ENCODE data around the gene ATP1B1.

ATP1B1 gene

DNA sequence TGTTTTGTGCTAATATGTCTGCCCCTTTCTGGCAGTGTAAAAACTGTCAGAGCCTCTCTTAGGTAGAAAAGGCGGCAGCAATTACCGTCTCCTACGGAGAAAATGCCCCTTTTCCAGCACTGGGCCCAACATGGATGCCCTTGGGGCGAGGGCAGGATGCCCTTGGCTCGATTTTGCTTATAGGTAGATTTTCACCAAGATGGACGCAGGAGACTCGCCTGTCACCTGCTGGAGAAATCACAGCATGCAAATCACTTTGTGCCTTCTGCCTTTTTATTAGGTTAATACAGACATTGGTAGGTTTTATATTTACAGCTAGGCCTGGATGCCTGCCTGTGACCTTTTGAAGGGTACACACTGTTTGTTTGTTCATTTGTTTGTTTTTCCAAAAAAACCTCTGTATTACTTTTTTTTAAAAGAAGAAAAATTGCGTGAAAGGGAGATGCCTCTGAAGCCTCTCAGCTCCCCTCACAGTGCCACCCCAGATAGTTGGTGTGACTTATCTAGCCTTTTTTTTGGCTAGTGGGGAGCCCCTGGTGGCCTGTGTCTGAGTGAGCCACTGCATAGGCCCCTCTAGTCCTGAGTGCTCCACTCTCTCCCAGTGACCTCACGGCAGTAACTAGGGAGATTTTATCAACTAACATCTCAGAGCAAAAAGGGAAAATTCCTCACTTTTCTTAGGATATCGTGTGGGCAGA lies 2.5 kb downstream of the ATP1B1 start:
- peaks cover 16% of the 10 kb centered on the region for H3K4me1 ChIP-seq (ENCODE audit: control insufficient read depth, low read depth, low read length)
- H4K5ac ChIP-seq (ENCODE audit: low read length): no peak overlapping the region
- H3K18ac ChIP-seq (ENCODE audit: low read length): no peak overlapping the region
- H3K4me3 ChIP-seq (ENCODE audit: low read length): no peak overlapping the region
- peak overlapping the region; percentile 50 for H3K56ac ChIP-seq (ENCODE audit: low read length)
- no peak overlapping the region for H2BK120ac ChIP-seq (ENCODE audit: low read depth, low read length)
- no peak overlapping the region for H3K23ac ChIP-seq (ENCODE audit: low read length)
- peaks cover 46% of the 10 kb centered on the region for H3K79me2 ChIP-seq (ENCODE audit: control insufficient read depth, insufficient read depth, low read length)
- H2AK5ac ChIP-seq (ENCODE audit: low read length): no peak overlapping the region
- peak; percentile 75 for DNase-seq
- no peaks in the 10 kb centered on the region for H3K27me3 ChIP-seq (ENCODE audit: insufficient read depth, low read length, poor library complexity)
- H3K27ac ChIP-seq (ENCODE audit: low read depth, low read length): no peak overlapping the region
- no peak overlapping the region for H2BK15ac ChIP-seq (replicated peaks; ENCODE audit: low read depth)
- H3K79me1 ChIP-seq (ENCODE audit: low read length): peaks cover 18% of the 10 kb centered on the region
- H3K9ac ChIP-seq (ENCODE audit: low read length): peak overlapping the region; percentile 30
- no peak overlapping the region for H3K4me2 ChIP-seq (ENCODE audit: low read length)
- no peak overlapping the region for H2BK5ac ChIP-seq (ENCODE audit: low read length)
- H3K36me3 ChIP-seq (ENCODE audit: control insufficient read depth, insufficient read depth, low read length): peaks cover 5% of the 10 kb centered on the region
- H3K4ac ChIP-seq (ENCODE audit: low read depth, low read length): no peak overlapping the region
- no peak overlapping the region for H4K8ac ChIP-seq (ENCODE audit: low read depth, low read length)
- no CpG with 5 or more reads among the region's 10 CpGs for WGBS (ENCODE audit: extremely low coverage, insufficient coverage, low lambda C conversion rate)

DNA sequence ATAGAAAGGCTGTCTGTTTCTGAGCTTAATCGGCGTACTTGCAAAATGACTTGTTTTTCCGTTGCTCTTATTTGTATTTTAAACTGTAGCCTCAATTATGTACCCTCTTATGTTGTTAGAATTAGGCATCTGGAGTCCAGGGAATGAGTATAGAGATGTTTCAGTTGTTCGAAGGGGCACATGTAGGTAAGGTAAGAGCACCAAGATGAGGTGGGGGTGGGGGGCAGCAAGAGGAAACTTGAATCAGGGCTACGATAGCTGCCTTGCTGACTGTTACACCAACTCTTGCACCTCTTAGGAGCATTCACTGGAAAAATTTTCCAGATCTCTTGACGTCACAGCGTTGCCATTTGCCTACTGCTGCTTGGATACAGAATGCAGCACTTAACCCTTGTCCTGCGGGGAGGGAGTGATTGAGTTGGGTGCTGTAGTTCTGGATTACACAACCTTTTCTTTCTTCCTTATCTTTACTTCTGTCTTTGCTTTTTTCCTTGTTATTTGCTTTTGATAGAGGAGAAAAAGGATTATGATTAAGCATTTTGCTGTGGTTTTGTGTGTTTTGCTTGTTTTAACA lies 3.2 kb downstream of the ATP1B1 start:
- peaks cover 49% of the 10 kb centered on the region for H3K79me2 ChIP-seq (ENCODE audit: control insufficient read depth, insufficient read depth, low read length)
- H3K18ac ChIP-seq (ENCODE audit: low read length): peak overlapping the region; percentile 14
- H2AK5ac ChIP-seq (ENCODE audit: low read length): no peak overlapping the region
- no peak overlapping the region for H3K27ac ChIP-seq (ENCODE audit: low read depth, low read length)
- H3K4ac ChIP-seq (ENCODE audit: low read depth, low read length): no peak overlapping the region
- no peak overlapping the region for H3K4me3 ChIP-seq (ENCODE audit: low read length)
- no peak overlapping the region for H2BK5ac ChIP-seq (ENCODE audit: low read length)
- H3K56ac ChIP-seq (ENCODE audit: low read length): peak overlapping the region; percentile 50
- H3K27me3 ChIP-seq (ENCODE audit: insufficient read depth, low read length, poor library complexity): no peaks in the 10 kb centered on the region
- H3K36me3 ChIP-seq (ENCODE audit: control insufficient read depth, insufficient read depth, low read length): peaks cover 7% of the 10 kb centered on the region
- no peak overlapping the region for H2BK15ac ChIP-seq (replicated peaks; ENCODE audit: low read depth)
- peaks cover 21% of the 10 kb centered on the region for H3K79me1 ChIP-seq (ENCODE audit: low read length)
- H3K9ac ChIP-seq (ENCODE audit: low read length): peak overlapping the region; percentile 17
- H2BK120ac ChIP-seq (ENCODE audit: low read depth, low read length): no peak overlapping the region
- no peak overlapping the region for H4K8ac ChIP-seq (ENCODE audit: low read depth, low read length)
- no peak overlapping the region for H3K23ac ChIP-seq (ENCODE audit: low read length)
- no CpG with 5 or more reads among the region's 8 CpGs for WGBS (ENCODE audit: extremely low coverage, insufficient coverage, low lambda C conversion rate)
- H4K5ac ChIP-seq (ENCODE audit: low read length): no peak overlapping the region
- DNase-seq: peak; percentile 90
- peak overlapping the region; percentile 6 for H3K4me2 ChIP-seq (ENCODE audit: low read length)
- H3K4me1 ChIP-seq (ENCODE audit: control insufficient read depth, low read depth, low read length): peaks cover 16% of the 10 kb centered on the region

DNA sequence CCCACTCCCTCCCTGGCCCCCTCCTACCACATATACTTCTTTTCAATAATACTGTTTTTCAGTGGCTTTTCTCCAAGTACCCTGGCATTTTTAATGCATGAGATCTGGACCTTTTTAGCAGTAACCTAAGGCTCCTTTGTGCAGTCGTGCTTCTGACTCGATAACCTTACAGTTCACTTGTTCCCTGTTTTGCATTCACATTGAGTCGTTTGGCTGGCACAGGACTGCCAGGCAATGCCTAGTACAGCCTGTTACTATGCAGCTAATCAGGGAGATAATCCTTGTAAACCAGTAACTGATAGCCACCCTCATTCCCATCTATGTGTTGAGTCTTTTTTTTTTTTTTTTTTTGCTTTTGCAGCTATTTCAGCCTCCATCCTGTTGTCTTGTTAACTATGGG lies 3.7 kb downstream of the ATP1B1 start:
- Histone ChIP-seq H3K4me2 (ENCODE audit: low read length) (peak overlapping the region; percentile 5), H3K56ac (ENCODE audit: low read length) (peak overlapping the region; percentile 44), H3K23ac (ENCODE audit: low read length) (no peak overlapping the region), H3K27ac (ENCODE audit: low read depth, low read length) (peak overlapping the region; percentile 46), H2BK120ac (ENCODE audit: low read depth, low read length) (no peak overlapping the region), H2BK15ac (replicated peaks; ENCODE audit: low read depth) (no peak overlapping the region), H3K27me3 (ENCODE audit: insufficient read depth, low read length, poor library complexity) (no peaks in the 10 kb centered on the region), H4K5ac (ENCODE audit: low read length) (no peak overlapping the region), H2BK5ac (ENCODE audit: low read length) (no peak overlapping the region), H3K18ac (ENCODE audit: low read length) (no peak overlapping the region), H3K36me3 (ENCODE audit: control insufficient read depth, insufficient read depth, low read length) (peaks cover 7% of the 10 kb centered on the region), H3K4me3 (ENCODE audit: low read length) (no peak overlapping the region), H3K4me1 (ENCODE audit: control insufficient read depth, low read depth, low read length) (peaks cover 16% of the 10 kb centered on the region), H3K79me2 (ENCODE audit: control insufficient read depth, insufficient read depth, low read length) (peaks cover 49% of the 10 kb centered on the region), H3K9ac (ENCODE audit: low read length) (peak overlapping the region; percentile 25), H3K79me1 (ENCODE audit: low read length) (peaks cover 21% of the 10 kb centered on the region), H3K4ac (ENCODE audit: low read depth, low read length) (no peak overlapping the region), H4K8ac (ENCODE audit: low read depth, low read length) (no peak overlapping the region), H2AK5ac (ENCODE audit: low read length) (no peak overlapping the region)
- WGBS (ENCODE audit: extremely low coverage, insufficient coverage, low lambda C conversion rate): no CpG with 5 or more reads among the region's 3 CpGs
- DNase-seq: peak; percentile 50

DNA sequence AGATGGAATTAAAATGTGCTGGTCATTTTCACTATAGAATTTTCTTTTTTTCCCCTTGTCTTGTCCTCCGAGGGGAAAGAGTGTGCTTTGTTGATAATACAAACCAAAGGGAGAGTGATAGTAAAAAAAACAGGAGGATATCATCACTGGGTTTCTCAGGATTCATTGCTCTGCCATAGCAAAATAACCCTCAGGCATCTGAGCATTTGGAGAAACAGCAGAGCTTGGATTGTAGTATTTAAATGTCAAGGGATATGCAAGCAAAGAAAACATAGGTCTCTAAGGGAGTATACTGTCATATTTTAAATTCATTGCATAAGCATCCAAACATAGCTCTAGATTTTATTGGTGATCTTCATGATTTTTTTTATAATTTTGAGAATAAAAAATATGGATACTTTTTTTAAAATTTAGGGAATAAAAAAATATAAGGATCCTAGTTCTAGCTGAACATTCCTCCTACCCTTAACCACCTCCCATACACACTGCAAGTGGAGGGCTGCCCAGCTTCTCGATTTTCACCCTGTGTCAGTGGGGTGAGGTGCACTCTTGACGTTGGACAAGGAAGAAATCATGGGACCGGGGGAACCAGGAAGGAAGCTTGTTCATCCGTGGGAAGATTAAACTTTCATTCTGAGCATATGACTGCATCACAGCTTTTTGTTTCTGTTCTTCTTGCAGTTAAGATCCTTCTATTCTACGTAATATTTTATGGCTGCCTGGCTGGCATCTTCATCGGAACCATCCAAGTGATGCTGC lies 4.4 kb downstream of the ATP1B1 start:
- H3K27me3 ChIP-seq (ENCODE audit: insufficient read depth, low read length, poor library complexity): no peaks in the 10 kb centered on the region
- H2BK5ac ChIP-seq (ENCODE audit: low read length): no peak overlapping the region
- no peak for DNase-seq
- peaks cover 17% of the 10 kb centered on the region for H3K4me1 ChIP-seq (ENCODE audit: control insufficient read depth, low read depth, low read length)
- no peak overlapping the region for H3K4me3 ChIP-seq (ENCODE audit: low read length)
- H4K5ac ChIP-seq (ENCODE audit: low read length): no peak overlapping the region
- H3K56ac ChIP-seq (ENCODE audit: low read length): peak overlapping the region; percentile 44
- peaks cover 50% of the 10 kb centered on the region for H3K79me2 ChIP-seq (ENCODE audit: control insufficient read depth, insufficient read depth, low read length)
- no peak overlapping the region for H3K4me2 ChIP-seq (ENCODE audit: low read length)
- H3K27ac ChIP-seq (ENCODE audit: low read depth, low read length): no peak overlapping the region
- H3K4ac ChIP-seq (ENCODE audit: low read depth, low read length): no peak overlapping the region
- H3K36me3 ChIP-seq (ENCODE audit: control insufficient read depth, insufficient read depth, low read length): peaks cover 9% of the 10 kb centered on the region
- peaks cover 23% of the 10 kb centered on the region for H3K79me1 ChIP-seq (ENCODE audit: low read length)
- no peak overlapping the region for H3K23ac ChIP-seq (ENCODE audit: low read length)
- no peak overlapping the region for H3K9ac ChIP-seq (ENCODE audit: low read length)
- H2AK5ac ChIP-seq (ENCODE audit: low read length): no peak overlapping the region
- no peak overlapping the region for H3K18ac ChIP-seq (ENCODE audit: low read length)
- no peak overlapping the region for H2BK15ac ChIP-seq (replicated peaks; ENCODE audit: low read depth)
- no peak overlapping the region for H4K8ac ChIP-seq (ENCODE audit: low read depth, low read length)
- no CpG with 5 or more reads among the region's 7 CpGs for WGBS (ENCODE audit: extremely low coverage, insufficient coverage, low lambda C conversion rate)
- H2BK120ac ChIP-seq (ENCODE audit: low read depth, low read length): peak overlapping the region; percentile 21

DNA sequence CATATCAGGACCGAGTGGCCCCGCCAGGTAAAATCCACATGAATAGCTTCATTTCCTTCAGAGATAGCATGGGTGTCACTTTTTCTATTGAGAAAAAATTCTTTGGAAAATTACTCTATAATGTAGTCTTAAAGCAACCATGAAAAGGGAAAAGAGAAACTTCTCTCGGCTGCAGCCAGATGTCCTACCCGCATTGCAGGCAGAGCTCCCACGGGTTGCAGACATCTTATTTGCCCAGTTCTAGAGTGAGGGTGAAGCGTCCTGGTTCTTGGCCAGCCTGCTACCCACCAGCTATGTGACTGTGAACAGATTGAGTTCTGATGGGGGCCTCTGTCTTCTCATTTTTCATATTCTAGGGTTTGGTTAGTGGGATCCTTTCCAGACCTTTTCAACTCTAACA lies 5.0 kb downstream of the ATP1B1 start:
- no peaks in the 10 kb centered on the region for H3K27me3 ChIP-seq (ENCODE audit: insufficient read depth, low read length, poor library complexity)
- no peak overlapping the region for H3K9ac ChIP-seq (ENCODE audit: low read length)
- H2BK5ac ChIP-seq (ENCODE audit: low read length): no peak overlapping the region
- H3K79me1 ChIP-seq (ENCODE audit: low read length): peaks cover 26% of the 10 kb centered on the region
- H3K18ac ChIP-seq (ENCODE audit: low read length): peak overlapping the region; percentile 14
- no peak overlapping the region for H3K4me3 ChIP-seq (ENCODE audit: low read length)
- H3K4me2 ChIP-seq (ENCODE audit: low read length): no peak overlapping the region
- H3K79me2 ChIP-seq (ENCODE audit: control insufficient read depth, insufficient read depth, low read length): peaks cover 52% of the 10 kb centered on the region
- H3K4ac ChIP-seq (ENCODE audit: low read depth, low read length): no peak overlapping the region
- H3K4me1 ChIP-seq (ENCODE audit: control insufficient read depth, low read depth, low read length): peaks cover 18% of the 10 kb centered on the region
- DNase-seq: no peak
- no peak overlapping the region for H3K27ac ChIP-seq (ENCODE audit: low read depth, low read length)
- no peak overlapping the region for H4K8ac ChIP-seq (ENCODE audit: low read depth, low read length)
- no peak overlapping the region for H2BK120ac ChIP-seq (ENCODE audit: low read depth, low read length)
- H2BK15ac ChIP-seq (replicated peaks; ENCODE audit: low read depth): no peak overlapping the region
- no peak overlapping the region for H4K5ac ChIP-seq (ENCODE audit: low read length)
- H3K23ac ChIP-seq (ENCODE audit: low read length): no peak overlapping the region
- H2AK5ac ChIP-seq (ENCODE audit: low read length): no peak overlapping the region
- no CpG with 5 or more reads among the region's 6 CpGs for WGBS (ENCODE audit: extremely low coverage, insufficient coverage, low lambda C conversion rate)
- no peak overlapping the region for H3K56ac ChIP-seq (ENCODE audit: low read length)
- H3K36me3 ChIP-seq (ENCODE audit: control insufficient read depth, insufficient read depth, low read length): peaks cover 11% of the 10 kb centered on the region

All from mesendoderm (in vitro differentiated cells).